Common myeloid progenitor, CD34-positive (primary cell): ENCODE measurements around the gene SEC14L3.

Experiments used
- CTCF ChIA-PET: fragments of 350-600 bp; sonication (Branson Sonifier 250); formaldehyde crosslinking; loops from one replicate; lab custom pipeline; 2021; ENCODE audit warnings: antibody characterized with exemption; lab: Charles Lee
- POLR2A ChIA-PET: fragments of 350-600 bp; sonication (Branson Sonifier 250); formaldehyde crosslinking; loops from one replicate; lab custom pipeline; 2021; ENCODE audit warnings: antibody characterized with exemption; lab: Charles Lee
- DNase-seq, 3 donors: peaks; one replicate each; pipeline versions ENCODE4 v3.0.0 to v3.0.0-alpha.2; 2013
- H3K27ac ChIP-seq, 2 experiments: 1 replicate in 1 of 2; 2 replicates in 1 of 2; pipeline ENCODE4 v1.7.0; 2013; ENCODE audit warnings: inconsistent platforms in 2 of 2, low read length in 2 of 2, mild to moderate bottlenecking in 2 of 2, low read depth in 1 of 2, moderate library complexity in 1 of 2; ENCODE audit not compliant: severe bottlenecking in 2 of 2, insufficient read depth in 1 of 2, poor library complexity in 1 of 2
- H3K27me3 ChIP-seq, 5 experiments: replicated peaks in 2 of 5; 1 replicate in 3 of 5; 2 replicates in 2 of 5; pipeline versions ENCODE4 v1.6.1 to v1.7.0; 2013; ENCODE audit warnings: low read length in 4 of 5, mild to moderate bottlenecking in 2 of 5, moderate library complexity in 2 of 5, inconsistent platforms in 1 of 5; ENCODE audit not compliant: insufficient read depth in 5 of 5, control insufficient read depth in 4 of 5
- H3K36me3 ChIP-seq, 4 experiments: 1 replicate in 2 of 4; 2 replicates in 2 of 4; pipeline versions ENCODE4 v1.6.1 to v1.7.0; 2013; ENCODE audit warnings: low read length in 3 of 4, control low read depth in 1 of 4, mild to moderate bottlenecking in 1 of 4; ENCODE audit not compliant: control insufficient read depth in 4 of 4, insufficient read depth in 4 of 4
- H3K4me1 ChIP-seq, 4 experiments: 1 replicate in 3 of 4; 2 replicates in 1 of 4; pipeline versions ENCODE4 v1.6.1 to v1.7.1; 2013; ENCODE audit warnings: low read length in 3 of 4, mild to moderate bottlenecking in 3 of 4, control low read depth in 1 of 4, inconsistent platforms in 1 of 4, moderate library complexity in 1 of 4; ENCODE audit not compliant: control insufficient read depth in 4 of 4, insufficient read depth in 4 of 4; ENCODE audit errors: control extremely low read depth in 1 of 4
- H3K4me3 ChIP-seq, 7 experiments: 1 replicate in 4 of 7; 2 replicates in 3 of 7; pipeline versions ENCODE4 v1.5.1 to v1.7.0; 2013; ENCODE audit warnings: mild to moderate bottlenecking in 7 of 7, low read length in 6 of 7, moderate library complexity in 6 of 7, inconsistent platforms in 2 of 7, low read depth in 2 of 7, control low read depth in 1 of 7; ENCODE audit not compliant: insufficient read depth in 4 of 7, control insufficient read depth in 1 of 7; ENCODE audit errors: extremely low read depth in 1 of 7
- H3K9me3 ChIP-seq, 5 experiments: 1 replicate in 4 of 5; 2 replicates in 1 of 5; pipeline versions ENCODE4 v1.6.1 to v1.7.1; 2013; ENCODE audit warnings: low read length in 4 of 5, mild to moderate bottlenecking in 2 of 5, inconsistent platforms in 1 of 5, low read depth in 1 of 5, moderate library complexity in 1 of 5; ENCODE audit not compliant: control insufficient read depth in 4 of 5, insufficient read depth in 2 of 5; ENCODE audit errors: control extremely low read depth in 1 of 5
- WGBS: methylation state at CpG from one replicate; pipeline ENCODE4 v1.1.5; 2013; ENCODE audit not compliant: insufficient coverage; 5-methylcytosine and 5-hydroxymethylcytosine counted together

The SEC14L3 gene

GRCh38 chr22:30425616-30426387 lies 46.0 kb downstream of the SEC14L3 start, which contains the start of gene MTFP1:
Gene MTFP1, plus strand, starts transcription at chr22:30425768. Its CDS starts 112 bp downstream, at chr22:30425880.
- H3K4me1 ChIP-seq: peaks cover 9 to 44% (median 41%) of the 10 kb centered on the region in 4 experiments
- H3K9me3 ChIP-seq: no peaks in the 10 kb centered on the region
- H3K4me3 ChIP-seq: peak within 1 kb of the TSS; percentile 33 to 85 (median 75)
- peak within 1 kb of the TSS in 1 of 2 experiments; percentile 10 for H3K27ac ChIP-seq
- POLR2A ChIA-PET: no interaction called here
- 3% methylated on average over 51 of the region's 61 CpGs for WGBS
- CTCF ChIA-PET: interaction anchor here (0.9 to 6.8 kb wide), 5 partner anchors 8 to 277 kb away, joined by 3 to 42 read pairs (median 6); no protein-coding TSS in a partner anchor
- DNase-seq: peak; percentile 44 to 59 (median 51)
- peaks cover 0 to 31% (median 1%) of the 10 kb centered on the region in 4 experiments for H3K36me3 ChIP-seq
- H3K27me3 ChIP-seq: no peaks in the 10 kb centered on the region

DNA sequence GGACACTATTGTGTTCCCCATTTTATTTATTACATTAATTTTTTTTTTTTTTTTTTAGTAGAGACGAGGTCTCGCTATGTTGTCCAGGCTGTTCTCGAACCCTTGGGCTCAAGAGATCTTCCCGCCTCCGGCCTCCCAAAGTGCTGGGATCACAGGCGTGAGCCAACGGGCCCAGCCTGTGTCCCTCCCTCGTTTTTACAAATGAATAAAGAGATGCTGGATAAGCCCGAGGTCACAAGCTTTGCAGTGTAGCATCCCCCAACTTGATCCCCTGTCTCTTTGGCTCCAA lies 46.5 kb downstream of the SEC14L3 start:
- CTCF ChIA-PET: interaction anchor here (0.9 to 6.8 kb wide), 4 partner anchors 9 to 60 kb away, joined by 3 to 42 read pairs (median 6); no protein-coding TSS in a partner anchor
- POLR2A ChIA-PET: no interaction called here
- 38% methylated on average over 8 of the region's 9 CpGs for WGBS
- Histone ChIP-seq H3K36me3 (peaks cover 0 to 35% (median 1%) of the 10 kb centered on the region in 4 experiments), H3K4me1 (peaks cover 9 to 44% (median 41%) of the 10 kb centered on the region in 4 experiments), H3K27me3 (no peaks in the 10 kb centered on the region), H3K4me3 (peak overlapping the region; percentile 33 to 78 (median 75)), H3K9me3 (no peaks in the 10 kb centered on the region), H3K27ac (peak overlapping the region in 1 of 2 experiments; percentile 10)
- no peak for DNase-seq

DNA sequence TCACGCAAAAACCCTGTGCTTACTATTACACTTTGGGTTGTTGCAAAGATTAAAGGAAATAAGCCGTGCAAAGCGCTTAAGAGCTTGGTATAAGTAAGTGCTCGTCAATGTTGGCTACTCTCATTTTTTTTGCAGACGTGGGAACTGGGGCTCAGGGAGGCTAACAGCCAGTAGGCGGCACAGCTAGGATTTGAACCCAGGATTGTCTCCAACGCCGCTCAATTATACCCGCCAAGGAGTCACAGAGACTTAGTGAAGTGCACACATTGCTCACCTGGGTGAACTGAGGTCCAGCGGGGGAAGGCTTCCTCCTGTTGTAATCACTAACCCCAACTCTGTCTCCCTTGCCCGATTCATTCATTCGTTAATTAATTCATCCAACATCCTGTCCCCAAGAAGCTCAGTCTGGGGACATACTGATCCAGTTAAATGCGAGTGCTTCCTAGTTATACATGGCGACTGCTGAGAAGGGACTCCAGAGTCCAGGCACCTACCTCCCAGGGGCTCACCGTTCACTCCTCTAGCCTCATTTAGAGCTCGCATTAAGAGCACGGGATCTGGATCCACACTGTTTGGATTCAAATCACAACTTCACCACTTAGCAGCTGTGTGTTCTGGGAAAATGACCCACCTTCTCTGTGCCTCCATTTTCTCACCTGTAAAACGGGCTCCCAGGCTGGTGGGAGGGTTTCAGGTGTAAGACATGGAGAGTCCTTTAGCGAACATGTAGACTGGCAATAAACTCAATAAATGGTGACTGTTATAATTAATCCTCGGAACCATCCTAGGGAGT lies 47.1 kb downstream of the SEC14L3 start:
- H3K27me3 ChIP-seq: no peaks in the 10 kb centered on the region
- ChIA-PET POLR2A (no interaction called here), CTCF (interaction anchor here (0.9 to 6.8 kb wide), 10 partner anchors 9 to 139 kb away, joined by 3 to 42 read pairs (median 4); no protein-coding TSS in a partner anchor)
- H3K4me3 ChIP-seq: peak overlapping the region in 6 of 7 experiments; percentile 62 to 85 (median 77)
- DNase-seq: no peak
- peaks cover 9 to 44% (median 41%) of the 10 kb centered on the region in 4 experiments for H3K4me1 ChIP-seq
- no peaks in the 10 kb centered on the region for H3K9me3 ChIP-seq
- H3K27ac ChIP-seq: peak overlapping the region in 1 of 2 experiments; percentile 88
- peaks cover 0 to 35% (median 1%) of the 10 kb centered on the region in 4 experiments for H3K36me3 ChIP-seq
- 57% methylated on average over 17 of the region's 20 CpGs for WGBS

DNA sequence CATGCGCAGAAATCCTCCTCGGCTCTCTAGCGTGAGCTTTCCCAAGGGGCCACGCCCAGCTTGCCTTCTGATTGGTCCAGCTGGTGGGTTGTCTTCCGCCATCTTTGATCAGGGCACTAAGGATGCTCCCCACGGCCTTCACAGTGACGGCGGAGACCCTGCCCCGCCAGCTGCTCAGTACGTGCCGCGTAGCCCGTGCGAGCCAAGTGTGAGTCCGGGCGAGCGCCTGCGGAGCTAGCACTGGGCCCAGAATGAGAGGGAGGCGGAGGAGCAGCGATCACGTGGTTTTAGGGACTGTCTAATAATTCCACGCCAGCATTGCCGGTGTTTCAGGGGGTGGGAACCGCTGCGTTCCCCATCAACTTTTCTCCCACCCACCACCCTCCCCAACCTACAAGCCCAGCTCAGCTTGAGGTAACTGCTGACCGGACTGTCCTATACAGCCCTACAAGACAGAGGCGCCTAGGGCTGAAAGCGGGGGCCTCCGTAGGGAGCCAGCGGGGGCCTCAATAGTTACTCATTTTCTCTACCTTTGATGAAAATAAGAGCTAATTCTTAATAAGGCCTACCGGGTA lies 47.8 kb downstream of the SEC14L3 start:
- Histone ChIP-seq H3K36me3 (peaks cover 0 to 29% (median 1%) of the 10 kb centered on the region in 4 experiments), H3K4me3 (peak overlapping the region; percentile 54 to 85 (median 75)), H3K27ac (peak overlapping the region; percentile 81 to 88), H3K27me3 (no peaks in the 10 kb centered on the region), H3K9me3 (no peaks in the 10 kb centered on the region), H3K4me1 (peaks cover 9 to 44% (median 41%) of the 10 kb centered on the region in 4 experiments)
- 1% methylated on average over 29 of the region's 31 CpGs for WGBS
- ChIA-PET POLR2A (interaction anchor here (0.5 to 0.7 kb wide), 2 partner anchors 9 to 110 kb away, joined by 3 read pairs; no protein-coding TSS in a partner anchor), CTCF (interaction anchor here (1.0 to 6.8 kb wide), 11 partner anchors 11 to 138 kb away, joined by 3 to 42 read pairs (median 5); partner anchors contain the start of gene SEC14L2)
- DNase-seq: peak; percentile 99 to 100 (median 100)

- H3K36me3 ChIP-seq: peaks cover 0 to 29% (median 3%) of the 10 kb centered on the region in 4 experiments
- H3K4me3 ChIP-seq: peak overlapping the region; percentile 54 to 85 (median 75)
- peaks cover 9 to 44% (median 41%) of the 10 kb centered on the region in 4 experiments for H3K4me1 ChIP-seq
- WGBS: 0% methylated on average over 26 of the region's 45 CpGs
- H3K9me3 ChIP-seq: no peaks in the 10 kb centered on the region
- no peak for DNase-seq
- H3K27me3 ChIP-seq: no peaks in the 10 kb centered on the region
- POLR2A ChIA-PET: interaction anchor here (0.5 to 0.7 kb wide), 2 partner anchors 8 to 109 kb away, joined by 3 read pairs; no protein-coding TSS in a partner anchor
- CTCF ChIA-PET: interaction anchor here (1.0 to 6.8 kb wide), 11 partner anchors 11 to 137 kb away, joined by 3 to 42 read pairs (median 4); partner anchors contain the start of gene SEC14L2
- H3K27ac ChIP-seq: peak overlapping the region; percentile 81 to 88
Observed at GRCh38 chr22:30423301-30423958, 48.4 kb downstream of the SEC14L3 start.
